Glutamatergic neuron (in vitro differentiated cells): ENCODE data around the gene ATE1. TPM values are rescaled to one million over a fixed set of nuclear protein-coding genes. Genes with fewer than 3 reads are reported as not detected.

Experiments
- DNase-seq: peaks from one replicate; pipeline ENCODE4 v3.0.0; 2022
- H3K27ac Mint-ChIP-seq: one replicate; pipeline ENCODE4 v1.8.0; 2020; ENCODE audit warnings: mild to moderate bottlenecking, mixed read lengths, inconsistent platforms; ENCODE audit not compliant: unreplicated experiment
- H3K27me3 Mint-ChIP-seq: one replicate; pipeline ENCODE4 v1.8.0; 2020; ENCODE audit warnings: mild to moderate bottlenecking, moderate library complexity, mixed read lengths, inconsistent platforms; ENCODE audit not compliant: unreplicated experiment
- H3K36me3 Mint-ChIP-seq: one replicate; pipeline ENCODE4 v1.8.0; 2020; ENCODE audit warnings: mild to moderate bottlenecking, mixed read lengths, inconsistent platforms; ENCODE audit not compliant: unreplicated experiment
- H3K4me1 Mint-ChIP-seq: one replicate; pipeline ENCODE4 v1.8.0; 2020; ENCODE audit warnings: mild to moderate bottlenecking, low read depth, mixed read lengths, inconsistent platforms; ENCODE audit not compliant: unreplicated experiment
- H3K4me3 Mint-ChIP-seq: one replicate; pipeline ENCODE4 v1.8.0; 2020; ENCODE audit warnings: mild to moderate bottlenecking, mixed read lengths, inconsistent platforms; ENCODE audit not compliant: unreplicated experiment
- H3K9me3 Mint-ChIP-seq: one replicate; pipeline ENCODE4 v1.8.0; 2020; ENCODE audit warnings: mild to moderate bottlenecking, moderate library complexity, mixed read lengths, inconsistent platforms; ENCODE audit not compliant: unreplicated experiment
- total RNA-seq: library from RNA; stranded (reverse); fragmentation: NEBNext Ultra II Directional; extraction: Animal tissue kit (Norgen Biotek cat#: 25700); gene quantifications from one replicate; pipeline ENCODE4 v1.2.1, GENCODE V29; 2021; ENCODE audit not compliant: unreplicated experiment
- TF ChIP-seq, protein P1 (sequence below): fragments of 200-600 bp; sonication (generic); IDR thresholded peaks from one replicate; pipeline ENCODE4 v1.5.0; 2021; ENCODE audit not compliant: partially characterized antibody, unreplicated experiment

Gene ATE1
- total RNA-seq, 1 donor from 2014 or later, result 30.4 TPM

GRCh38 chr10:121822724-121823123 lies 105.1 kb downstream of the ATE1 start:
- Mint-ChIP-seq H3K27ac (no peak overlapping the region), H3K9me3 (no peaks in the 10 kb centered on the region), H3K36me3 (no peaks in the 10 kb centered on the region), H3K4me1 (no peaks in the 10 kb centered on the region), H3K27me3 (no peaks in the 10 kb centered on the region), H3K4me3 (no peak overlapping the region)
- no peak for DNase-seq
- TF ChIP-seq, protein P1, sequence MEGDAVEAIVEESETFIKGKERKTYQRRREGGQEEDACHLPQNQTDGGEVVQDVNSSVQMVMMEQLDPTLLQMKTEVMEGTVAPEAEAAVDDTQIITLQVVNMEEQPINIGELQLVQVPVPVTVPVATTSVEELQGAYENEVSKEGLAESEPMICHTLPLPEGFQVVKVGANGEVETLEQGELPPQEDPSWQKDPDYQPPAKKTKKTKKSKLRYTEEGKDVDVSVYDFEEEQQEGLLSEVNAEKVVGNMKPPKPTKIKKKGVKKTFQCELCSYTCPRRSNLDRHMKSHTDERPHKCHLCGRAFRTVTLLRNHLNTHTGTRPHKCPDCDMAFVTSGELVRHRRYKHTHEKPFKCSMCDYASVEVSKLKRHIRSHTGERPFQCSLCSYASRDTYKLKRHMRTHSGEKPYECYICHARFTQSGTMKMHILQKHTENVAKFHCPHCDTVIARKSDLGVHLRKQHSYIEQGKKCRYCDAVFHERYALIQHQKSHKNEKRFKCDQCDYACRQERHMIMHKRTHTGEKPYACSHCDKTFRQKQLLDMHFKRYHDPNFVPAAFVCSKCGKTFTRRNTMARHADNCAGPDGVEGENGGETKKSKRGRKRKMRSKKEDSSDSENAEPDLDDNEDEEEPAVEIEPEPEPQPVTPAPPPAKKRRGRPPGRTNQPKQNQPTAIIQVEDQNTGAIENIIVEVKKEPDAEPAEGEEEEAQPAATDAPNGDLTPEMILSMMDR, result no peak

DNA sequence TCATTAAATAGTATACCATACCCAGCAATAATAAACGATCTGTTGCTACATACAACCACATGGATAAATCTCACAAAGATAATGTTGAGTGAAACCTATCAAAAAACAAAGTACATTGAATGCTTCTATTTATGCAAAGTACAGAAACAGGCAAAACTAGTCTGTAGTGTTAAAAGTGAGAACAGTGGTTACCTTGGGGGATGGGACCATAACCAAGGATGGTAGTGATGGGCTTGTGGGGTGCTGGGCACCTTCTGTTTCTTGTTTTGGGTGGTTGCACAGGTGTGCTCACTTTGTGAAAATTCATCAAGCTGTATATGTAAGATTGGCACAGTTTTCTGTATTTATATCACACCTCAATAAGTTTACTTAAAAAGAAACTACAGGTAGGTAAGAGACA lies 105.7 kb downstream of the ATE1 start:
- H3K36me3 Mint-ChIP-seq, result no peaks in the 10 kb centered on the region
- H3K4me1 Mint-ChIP-seq, result no peaks in the 10 kb centered on the region
- H3K27ac Mint-ChIP-seq, result no peak overlapping the region
- TF ChIP-seq, protein P1, result no peak
- H3K9me3 Mint-ChIP-seq, result no peaks in the 10 kb centered on the region
- H3K27me3 Mint-ChIP-seq, result no peaks in the 10 kb centered on the region
- DNase-seq, result no peak
- no peak overlapping the region for H3K4me3 Mint-ChIP-seq

GRCh38 chr10:121819049-121819448 lies 108.8 kb downstream of the ATE1 start:
- Mint-ChIP-seq H3K27me3 (no peaks in the 10 kb centered on the region), H3K4me1 (no peaks in the 10 kb centered on the region), H3K9me3 (no peaks in the 10 kb centered on the region), H3K36me3 (no peaks in the 10 kb centered on the region), H3K4me3 (no peak overlapping the region), H3K27ac (no peak overlapping the region)
- TF ChIP-seq, protein P1, result no peak
- no peak for DNase-seq

GRCh38 chr10:121818599-121818998 lies 109.2 kb downstream of the ATE1 start:
- TF ChIP-seq, protein P1, result no peak
- Mint-ChIP-seq H3K27me3 (no peaks in the 10 kb centered on the region), H3K4me1 (no peaks in the 10 kb centered on the region), H3K9me3 (no peaks in the 10 kb centered on the region), H3K4me3 (no peak overlapping the region), H3K36me3 (no peaks in the 10 kb centered on the region), H3K27ac (no peak overlapping the region)
- DNase-seq, result no peak

- TF ChIP-seq, protein P1, result no peak
- H3K27me3 Mint-ChIP-seq, result no peaks in the 10 kb centered on the region
- no peaks in the 10 kb centered on the region for H3K36me3 Mint-ChIP-seq
- no peak overlapping the region for H3K4me3 Mint-ChIP-seq
- H3K4me1 Mint-ChIP-seq, result peaks cover 2% of the 10 kb centered on the region
- H3K27ac Mint-ChIP-seq, result no peak overlapping the region
- H3K9me3 Mint-ChIP-seq, result no peaks in the 10 kb centered on the region
- no peak for DNase-seq
These were observed 111.6 kb downstream of the ATE1 start for GRCh38 chr10:121816197-121816596.
